Esophagus squamous epithelium (tissue), 4 donors: Measurements from ENCODE around the gene DNAH2.

Experiments used
- POLR2A ChIP-seq, 4 donors: fragments of 450-650 bp; IDR thresholded peaks; one replicate each; pipeline ENCODE4 v1.6.1; 2017; ENCODE audit warnings: antibody characterized with exemption in 4 of 4, mild to moderate bottlenecking in 4 of 4, moderate library complexity in 3 of 4
- TF ChIP-seq, protein P1 (sequence below), 6 experiments: fragments of 450-650 bp in 4 of 6; fragments of 200-600 bp in 2 of 6; sonication (generic) in 2 of 6; IDR thresholded peaks; one replicate each; pipeline ENCODE4 v1.5.1; 2016 to 2019; ENCODE audit warnings: antibody characterized with exemption in 6 of 6, mild to moderate bottlenecking in 4 of 6, moderate library complexity in 4 of 6

DNA sequence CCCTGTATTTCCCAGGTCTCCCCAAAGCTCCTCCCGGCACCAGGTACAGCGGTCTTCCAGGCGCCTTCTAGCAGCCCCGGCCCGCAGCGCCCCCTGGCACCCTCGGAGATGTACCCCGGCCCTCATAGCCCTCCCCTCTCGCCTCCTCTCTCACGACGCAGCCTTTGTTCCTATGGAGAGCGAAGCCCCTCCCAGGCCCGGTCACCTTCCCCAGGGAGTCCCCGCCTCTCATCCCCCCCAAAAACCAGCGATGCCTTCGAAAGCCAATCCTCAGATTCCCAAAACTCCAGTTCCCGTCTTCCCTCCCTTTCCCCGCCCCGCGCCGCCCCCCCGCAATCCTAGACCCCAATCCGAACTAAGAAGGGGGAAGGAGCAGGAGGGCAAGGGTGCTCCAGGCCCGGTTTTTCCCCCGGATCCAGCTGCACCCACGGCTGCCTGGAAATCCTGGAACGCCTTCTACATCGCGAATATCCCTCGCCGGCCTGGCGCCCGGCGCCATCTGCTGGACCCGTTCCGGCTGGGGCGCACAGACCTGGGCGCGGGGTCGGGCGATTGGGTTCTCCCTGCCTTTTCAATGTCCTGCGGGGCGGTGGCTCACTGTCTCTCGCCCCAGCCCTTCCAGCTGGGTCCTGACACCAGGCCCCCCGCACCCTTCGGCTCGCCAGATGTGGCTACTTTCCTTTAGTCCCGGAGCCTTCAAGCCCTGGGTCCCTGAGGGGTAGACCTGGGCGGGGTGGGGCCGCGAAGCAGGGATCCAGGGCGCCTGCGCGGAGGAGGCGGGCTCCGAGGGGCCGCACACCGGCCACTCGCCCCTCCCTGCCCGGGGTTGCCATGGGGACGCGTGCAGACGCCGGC, at the start of gene DNAH2:
- no peak for TF ChIP-seq POLR2A (IDR thresholded peaks at IDR 0.05)
- TF ChIP-seq, protein P1, sequence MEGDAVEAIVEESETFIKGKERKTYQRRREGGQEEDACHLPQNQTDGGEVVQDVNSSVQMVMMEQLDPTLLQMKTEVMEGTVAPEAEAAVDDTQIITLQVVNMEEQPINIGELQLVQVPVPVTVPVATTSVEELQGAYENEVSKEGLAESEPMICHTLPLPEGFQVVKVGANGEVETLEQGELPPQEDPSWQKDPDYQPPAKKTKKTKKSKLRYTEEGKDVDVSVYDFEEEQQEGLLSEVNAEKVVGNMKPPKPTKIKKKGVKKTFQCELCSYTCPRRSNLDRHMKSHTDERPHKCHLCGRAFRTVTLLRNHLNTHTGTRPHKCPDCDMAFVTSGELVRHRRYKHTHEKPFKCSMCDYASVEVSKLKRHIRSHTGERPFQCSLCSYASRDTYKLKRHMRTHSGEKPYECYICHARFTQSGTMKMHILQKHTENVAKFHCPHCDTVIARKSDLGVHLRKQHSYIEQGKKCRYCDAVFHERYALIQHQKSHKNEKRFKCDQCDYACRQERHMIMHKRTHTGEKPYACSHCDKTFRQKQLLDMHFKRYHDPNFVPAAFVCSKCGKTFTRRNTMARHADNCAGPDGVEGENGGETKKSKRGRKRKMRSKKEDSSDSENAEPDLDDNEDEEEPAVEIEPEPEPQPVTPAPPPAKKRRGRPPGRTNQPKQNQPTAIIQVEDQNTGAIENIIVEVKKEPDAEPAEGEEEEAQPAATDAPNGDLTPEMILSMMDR (IDR thresholded peaks at IDR 0.05) = peak; percentile 29 to 45 (median 42)
